Neural crest cell (in vitro differentiated cells): ENCODE measurements around the gene NFATC1. TPM values are rescaled to one million over a fixed set of nuclear protein-coding genes. Genes with fewer than 3 reads are reported as not detected.

Experiments used
- DNase-seq: peaks from one replicate; pipeline ENCODE4 v3.0.0; 2021; ENCODE audit warnings: low read depth, mixed read lengths, low spot score
- H3K27ac Mint-ChIP-seq: one replicate; pipeline ENCODE4 v1.8.0; 2021; ENCODE audit warnings: mild to moderate bottlenecking, mixed read lengths; ENCODE audit not compliant: unreplicated experiment
- H3K27me3 Mint-ChIP-seq: 2 replicates; pipeline ENCODE4 v1.8.0; 2021; ENCODE audit warnings: low read depth, mild to moderate bottlenecking, mixed read lengths
- H3K36me3 Mint-ChIP-seq: 2 replicates; pipeline ENCODE4 v1.8.0; 2021; ENCODE audit warnings: low read depth, mild to moderate bottlenecking, mixed read lengths
- H3K4me1 Mint-ChIP-seq: 2 replicates; pipeline ENCODE4 v1.8.0; 2021; ENCODE audit warnings: mixed read lengths
- H3K4me3 Mint-ChIP-seq: one replicate; pipeline ENCODE4 v1.8.0; 2021; ENCODE audit warnings: mild to moderate bottlenecking, mixed read lengths
- H3K9me3 Mint-ChIP-seq: 2 replicates; pipeline ENCODE4 v1.8.0; 2021; ENCODE audit warnings: mixed read lengths
- total RNA-seq: library from RNA; stranded (reverse); gene quantifications from 2 replicates; pipeline ENCODE4 v1.2.1, GENCODE V29; 2021
- TF ChIP-seq, protein P1 (sequence below): fragments of 200-600 bp; sonication (generic); conservative IDR thresholded peaks from 2 replicates; pipeline ENCODE4 v1.5.0; 2021; ENCODE audit warnings: antibody characterized with exemption, mild to moderate bottlenecking

The NFATC1 gene
- total RNA-seq, 1 donor from 2014 or later, result 2.4 TPM

DNA sequence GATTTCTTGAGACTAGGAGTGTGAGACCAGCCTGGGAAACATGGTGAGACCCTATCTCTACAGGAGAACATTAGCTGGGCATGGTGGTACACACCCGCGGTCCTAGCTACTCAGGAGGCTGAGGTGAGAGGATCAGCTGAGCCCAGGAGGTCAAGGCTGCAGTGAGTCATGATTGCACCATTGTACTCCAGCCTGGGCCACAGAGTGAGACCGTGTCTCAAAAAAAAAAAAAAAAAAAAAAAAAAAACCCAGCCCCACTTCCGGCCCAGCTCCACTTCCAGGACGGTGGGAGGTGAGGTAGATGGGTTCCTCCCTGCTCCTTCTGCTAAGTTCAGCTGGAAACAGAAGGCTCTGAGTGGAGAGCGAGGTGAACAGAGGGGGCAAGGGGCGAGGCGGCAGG, 41.4 kb upstream of the NFATC1 start:
- no peaks in the 10 kb centered on the region for H3K4me1 Mint-ChIP-seq
- no peaks in the 10 kb centered on the region for H3K27me3 Mint-ChIP-seq
- H3K9me3 Mint-ChIP-seq, result no peaks in the 10 kb centered on the region
- TF ChIP-seq, protein P1, sequence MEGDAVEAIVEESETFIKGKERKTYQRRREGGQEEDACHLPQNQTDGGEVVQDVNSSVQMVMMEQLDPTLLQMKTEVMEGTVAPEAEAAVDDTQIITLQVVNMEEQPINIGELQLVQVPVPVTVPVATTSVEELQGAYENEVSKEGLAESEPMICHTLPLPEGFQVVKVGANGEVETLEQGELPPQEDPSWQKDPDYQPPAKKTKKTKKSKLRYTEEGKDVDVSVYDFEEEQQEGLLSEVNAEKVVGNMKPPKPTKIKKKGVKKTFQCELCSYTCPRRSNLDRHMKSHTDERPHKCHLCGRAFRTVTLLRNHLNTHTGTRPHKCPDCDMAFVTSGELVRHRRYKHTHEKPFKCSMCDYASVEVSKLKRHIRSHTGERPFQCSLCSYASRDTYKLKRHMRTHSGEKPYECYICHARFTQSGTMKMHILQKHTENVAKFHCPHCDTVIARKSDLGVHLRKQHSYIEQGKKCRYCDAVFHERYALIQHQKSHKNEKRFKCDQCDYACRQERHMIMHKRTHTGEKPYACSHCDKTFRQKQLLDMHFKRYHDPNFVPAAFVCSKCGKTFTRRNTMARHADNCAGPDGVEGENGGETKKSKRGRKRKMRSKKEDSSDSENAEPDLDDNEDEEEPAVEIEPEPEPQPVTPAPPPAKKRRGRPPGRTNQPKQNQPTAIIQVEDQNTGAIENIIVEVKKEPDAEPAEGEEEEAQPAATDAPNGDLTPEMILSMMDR, result no peak
- H3K4me3 Mint-ChIP-seq, result no peak overlapping the region
- no peaks in the 10 kb centered on the region for H3K36me3 Mint-ChIP-seq
- no peak for DNase-seq
- no peak overlapping the region for H3K27ac Mint-ChIP-seq

DNA sequence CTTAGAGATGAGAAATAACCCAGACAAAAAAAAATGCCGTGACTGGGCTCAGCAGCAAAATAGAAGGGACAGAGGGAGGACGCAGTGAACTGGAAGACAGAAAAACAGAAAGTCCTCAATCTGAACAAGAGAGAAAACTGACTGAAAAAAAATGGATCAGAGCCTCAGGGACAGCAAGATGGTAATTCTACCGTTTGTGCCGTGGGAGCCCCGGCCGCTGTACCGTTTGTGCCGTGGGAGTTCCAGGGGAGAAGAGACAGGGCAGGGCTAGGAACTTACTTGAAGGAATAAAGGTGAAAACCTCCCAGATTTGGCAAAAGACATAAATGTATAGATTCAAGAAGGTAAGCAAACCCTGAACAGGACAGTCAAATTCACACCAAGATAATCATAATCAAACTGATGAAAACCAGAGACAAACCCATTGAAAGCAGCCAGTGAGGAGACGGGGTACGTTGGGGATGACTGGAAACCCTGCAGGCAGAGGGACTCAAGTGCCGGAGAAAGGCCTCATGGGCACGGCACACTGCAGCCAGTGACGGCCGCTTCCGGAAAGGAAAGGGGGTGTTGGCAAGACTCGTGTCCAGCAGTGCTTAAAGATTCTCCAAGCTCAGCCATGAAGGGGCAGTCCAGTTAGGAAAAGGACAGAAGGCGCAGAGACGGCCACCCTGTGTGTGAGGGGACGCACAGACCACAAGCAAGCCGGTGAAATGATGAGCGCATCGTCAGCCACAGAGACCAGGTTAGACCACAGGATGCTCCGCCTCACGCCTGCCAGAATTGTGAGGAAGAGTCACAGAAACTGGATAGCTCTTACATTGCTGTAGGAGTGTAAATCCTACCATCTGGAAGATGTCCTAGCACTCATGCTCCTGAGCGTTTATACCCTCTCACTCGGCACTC, 40.0 kb upstream of the NFATC1 start:
- Mint-ChIP-seq H3K4me1 (no peaks in the 10 kb centered on the region), H3K27ac (peak overlapping the region; percentile 3), H3K27me3 (no peaks in the 10 kb centered on the region), H3K9me3 (no peaks in the 10 kb centered on the region), H3K36me3 (no peaks in the 10 kb centered on the region), H3K4me3 (no peak overlapping the region)
- TF ChIP-seq, protein P1, result no peak
- no peak for DNase-seq

DNA sequence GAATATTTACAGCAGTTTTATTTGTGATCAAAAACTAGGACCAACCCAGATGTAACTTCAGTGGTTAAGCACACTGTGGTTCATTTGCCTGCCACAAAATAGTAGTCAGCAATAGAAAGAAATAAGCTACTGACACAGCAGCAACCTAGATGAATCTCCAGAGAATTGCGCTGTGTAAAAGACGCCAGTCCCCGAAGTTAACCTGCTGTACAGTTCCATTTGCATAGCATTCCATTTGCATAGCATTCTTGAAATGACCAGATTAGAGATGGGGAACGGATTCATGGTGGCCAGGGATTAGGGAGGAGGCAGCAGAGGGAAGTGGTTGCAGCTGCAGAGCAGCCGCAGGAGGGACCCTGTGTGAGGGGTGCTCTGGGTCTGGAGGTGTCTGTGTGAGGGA, 39.3 kb upstream of the NFATC1 start:
- Mint-ChIP-seq H3K36me3 (no peaks in the 10 kb centered on the region), H3K27me3 (no peaks in the 10 kb centered on the region)
- TF ChIP-seq, protein P1, result no peak

DNA sequence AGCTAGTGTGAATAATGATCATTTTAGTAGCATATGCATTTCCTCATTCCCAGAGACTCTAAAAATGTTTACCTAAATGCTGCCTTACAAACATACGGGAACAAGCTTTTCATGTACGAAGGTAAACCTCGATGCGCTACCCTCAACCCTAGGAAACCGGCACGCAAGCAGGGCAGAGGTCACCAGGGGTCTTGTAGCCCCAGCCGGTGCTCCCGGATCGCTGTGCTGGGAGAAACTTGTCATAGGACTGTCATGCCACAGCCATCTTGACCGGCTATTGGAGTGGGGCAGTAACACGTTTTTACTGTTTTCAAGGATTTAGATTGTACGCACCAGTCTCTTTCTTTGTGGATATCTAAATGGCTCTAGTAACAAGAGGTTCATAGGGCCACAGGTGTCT, 34.8 kb upstream of the NFATC1 start:
- peaks cover 4% of the 10 kb centered on the region for H3K9me3 Mint-ChIP-seq
- H3K36me3 Mint-ChIP-seq, result peaks cover 18% of the 10 kb centered on the region
- H3K4me1 Mint-ChIP-seq, result no peaks in the 10 kb centered on the region
- DNase-seq, result no peak
- H3K4me3 Mint-ChIP-seq, result no peak overlapping the region
- H3K27me3 Mint-ChIP-seq, result no peaks in the 10 kb centered on the region
- TF ChIP-seq, protein P1, result no peak
- H3K27ac Mint-ChIP-seq, result no peak overlapping the region

More for the DNA sequence above, 39.3 kb upstream of the NFATC1 start:
- DNase-seq, result no peak
- H3K27ac Mint-ChIP-seq, result no peak overlapping the region
- no peaks in the 10 kb centered on the region for H3K4me1 Mint-ChIP-seq
- no peak overlapping the region for H3K4me3 Mint-ChIP-seq
- H3K9me3 Mint-ChIP-seq, result no peaks in the 10 kb centered on the region

DNA sequence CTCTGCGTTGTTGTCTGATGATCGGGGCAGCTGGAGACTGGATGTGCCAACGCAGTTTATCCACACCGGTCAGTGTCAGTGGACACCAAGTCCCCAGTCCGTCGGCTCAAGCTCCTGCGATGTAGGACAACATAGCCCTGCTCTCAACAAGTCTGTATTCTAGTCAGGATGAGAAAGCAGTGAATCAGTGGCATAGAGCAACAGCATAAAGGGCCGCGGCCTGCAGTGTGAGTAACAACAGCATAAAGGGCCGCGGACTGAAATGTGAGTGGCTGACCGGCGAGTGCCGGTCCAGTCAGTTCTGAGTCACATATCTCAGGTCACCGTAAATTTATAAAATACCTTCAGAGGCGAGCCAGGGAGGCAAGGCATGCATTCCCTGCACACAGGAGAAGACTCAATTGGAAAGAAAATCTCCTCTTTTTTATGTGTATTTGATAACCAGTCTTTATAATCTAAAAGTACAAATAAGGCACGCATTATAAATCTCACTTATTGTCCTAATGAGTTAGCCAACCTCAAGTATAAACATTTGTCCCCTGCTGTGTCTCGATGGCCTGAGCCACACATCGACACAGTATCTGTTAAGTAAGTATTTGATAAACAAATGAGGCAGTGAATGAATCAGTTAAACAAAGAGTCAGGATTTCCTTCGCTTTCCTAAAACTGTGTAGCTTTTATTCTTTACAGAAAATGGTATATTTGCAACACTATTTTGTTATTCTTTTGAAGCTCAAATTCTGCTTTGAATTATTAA, 33.8 kb upstream of the NFATC1 start:
- Mint-ChIP-seq H3K9me3 (peaks cover 4% of the 10 kb centered on the region), H3K27ac (no peak overlapping the region), H3K27me3 (no peaks in the 10 kb centered on the region), H3K4me1 (no peaks in the 10 kb centered on the region), H3K36me3 (peaks cover 18% of the 10 kb centered on the region), H3K4me3 (no peak overlapping the region)
- TF ChIP-seq, protein P1, result no peak
- DNase-seq, result no peak
